ENCODE results near the gene FOXK1.

Gene FOXK1

GRCh38 chr7:4714767-4715409 lies 32.8 kb downstream of the FOXK1 start:
- FAIRE-seq (no peak), DNase-seq (ENCODE audit: insufficient read length, low spot score) (no peak)
- TF ChIP-seq POLR2A (IDR thresholded peaks at IDR 0.05; ENCODE audit: low read depth, low read length): no peak

- no peak for TF ChIP-seq POLR2A (IDR thresholded peaks at IDR 0.05; ENCODE audit: low read depth, low read length)
- no peak for FAIRE-seq
- no peak for DNase-seq (ENCODE audit: insufficient read length, low spot score)
Observed at GRCh38 chr7:4715410-4715776, 33.3 kb downstream of the FOXK1 start.

GRCh38 chr7:4716946-4717795 lies 35.1 kb downstream of the FOXK1 start:
- FAIRE-seq: no peak
- no peak for TF ChIP-seq POLR2A (IDR thresholded peaks at IDR 0.05; ENCODE audit: low read depth, low read length)
- no peak for DNase-seq (ENCODE audit: insufficient read length, low spot score)

- no peak for DNase-seq (ENCODE audit: insufficient read length, low spot score)
- no peak for FAIRE-seq
- no peak for TF ChIP-seq POLR2A (IDR thresholded peaks at IDR 0.05; ENCODE audit: low read depth, low read length)
Observed at GRCh38 chr7:4718075-4718474, 36.0 kb downstream of the FOXK1 start.

- no peak for TF ChIP-seq POLR2A (IDR thresholded peaks at IDR 0.05; ENCODE audit: low read depth, low read length)
- FAIRE-seq (no peak), DNase-seq (ENCODE audit: insufficient read length, low spot score) (no peak)
Observed at GRCh38 chr7:4720225-4720624, 38.1 kb downstream of the FOXK1 start.

DNA sequence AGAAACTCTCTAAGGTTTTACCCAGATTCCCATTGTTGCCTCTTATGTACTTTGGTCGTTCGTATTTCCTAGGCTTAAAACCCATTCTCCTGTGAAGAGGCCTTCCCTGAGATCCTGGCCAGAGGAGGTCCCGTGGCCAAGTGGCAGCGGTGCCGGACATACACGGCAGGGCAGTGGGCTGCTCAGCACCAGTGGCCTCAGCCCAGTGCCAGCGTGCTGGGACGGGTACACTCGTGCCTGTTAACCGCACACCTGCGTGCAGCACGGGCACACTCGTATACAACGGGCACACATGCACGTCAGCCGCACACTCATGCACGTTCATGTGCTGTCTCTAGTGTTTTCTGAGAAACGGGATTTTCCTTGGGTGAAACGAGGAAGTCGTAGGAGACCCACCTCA lies 40.2 kb downstream of the FOXK1 start:
- TF ChIP-seq POLR2A (IDR thresholded peaks at IDR 0.05; ENCODE audit: low read depth, low read length): no peak
- FAIRE-seq: no peak

DNA sequence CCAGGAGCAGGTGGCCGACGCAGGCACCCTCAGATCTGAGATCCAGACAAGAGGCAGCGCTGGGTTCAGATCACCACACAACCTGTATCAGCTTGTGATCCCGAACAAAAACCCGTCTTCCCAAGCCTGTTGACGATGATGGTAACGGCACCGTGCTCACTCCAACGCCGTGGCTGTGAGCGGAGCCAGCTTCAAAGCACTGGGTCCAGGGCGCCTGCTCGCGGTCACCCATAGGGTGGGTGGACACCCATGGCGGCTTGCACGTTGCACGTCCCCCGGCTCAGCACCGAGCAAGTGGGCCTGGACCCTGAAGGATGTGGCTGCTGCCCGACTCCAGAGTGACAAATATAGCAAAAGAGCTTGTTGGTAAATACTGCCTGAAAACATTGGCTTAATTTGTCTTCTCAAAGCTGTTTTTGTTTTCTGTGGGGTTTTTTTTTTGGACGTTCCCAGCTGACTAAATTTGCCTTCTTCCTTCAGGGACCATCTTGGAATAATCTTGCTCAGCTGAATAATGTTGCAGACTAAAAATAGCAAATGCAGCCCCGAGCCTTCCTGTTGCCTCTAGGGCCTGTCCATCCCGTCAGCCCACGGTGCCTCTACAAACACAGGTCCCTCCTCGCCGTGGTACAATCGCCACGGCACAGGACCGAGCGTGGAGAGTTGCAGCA lies 41.0 kb downstream of the FOXK1 start:
- no peak for TF ChIP-seq POLR2A (IDR thresholded peaks at IDR 0.05; ENCODE audit: low read depth, low read length)
- DNase-seq (ENCODE audit: insufficient read length, low spot score) (no peak), FAIRE-seq (no peak)

More for the DNA sequence above, 40.2 kb downstream of the FOXK1 start:
- DNase-seq (ENCODE audit: insufficient read length, low spot score): no peak

DNA sequence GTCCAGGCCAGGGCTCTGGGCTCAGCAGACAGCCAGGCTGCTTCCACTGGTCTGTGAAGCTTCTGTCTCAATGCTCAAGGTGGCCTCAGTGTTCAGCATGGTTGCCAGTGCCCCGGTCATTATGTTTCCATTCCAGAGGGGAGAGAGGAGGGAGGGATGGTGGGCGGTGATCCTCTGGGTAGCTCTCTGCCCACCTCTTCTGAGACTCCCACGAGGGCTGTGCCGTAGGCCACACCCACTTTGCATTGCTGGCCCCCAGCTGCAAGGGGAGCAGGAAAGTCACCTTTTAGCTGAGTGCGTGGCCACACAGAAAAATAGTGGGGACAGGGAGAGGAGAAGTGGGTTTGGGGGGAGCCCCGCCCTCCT lies 42.5 kb downstream of the FOXK1 start:
- DNase-seq (ENCODE audit: insufficient read length, low spot score) (peak; percentile 69), FAIRE-seq (no peak)
- TF ChIP-seq POLR2A (IDR thresholded peaks at IDR 0.05; ENCODE audit: low read depth, low read length): no peak

- FAIRE-seq (no peak), DNase-seq (ENCODE audit: insufficient read length, low spot score) (peak; percentile 89)
- peak; percentile 8; the same call in 1 of the 2 replicates for TF ChIP-seq POLR2A (IDR thresholded peaks at IDR 0.05; ENCODE audit: low read depth, low read length)
Observed at GRCh38 chr7:4725014-4725849, 43.1 kb downstream of the FOXK1 start.

- no peak for FAIRE-seq
- DNase-seq (ENCODE audit: insufficient read length, low spot score): no peak
- no peak for TF ChIP-seq POLR2A (IDR thresholded peaks at IDR 0.05; ENCODE audit: low read depth, low read length)
Observed at GRCh38 chr7:4725850-4726450, 43.9 kb downstream of the FOXK1 start.

GRCh38 chr7:4726566-4726965 lies 44.5 kb downstream of the FOXK1 start:
- DNase-seq (ENCODE audit: insufficient read length, low spot score) (no peak), FAIRE-seq (no peak)

DNA sequence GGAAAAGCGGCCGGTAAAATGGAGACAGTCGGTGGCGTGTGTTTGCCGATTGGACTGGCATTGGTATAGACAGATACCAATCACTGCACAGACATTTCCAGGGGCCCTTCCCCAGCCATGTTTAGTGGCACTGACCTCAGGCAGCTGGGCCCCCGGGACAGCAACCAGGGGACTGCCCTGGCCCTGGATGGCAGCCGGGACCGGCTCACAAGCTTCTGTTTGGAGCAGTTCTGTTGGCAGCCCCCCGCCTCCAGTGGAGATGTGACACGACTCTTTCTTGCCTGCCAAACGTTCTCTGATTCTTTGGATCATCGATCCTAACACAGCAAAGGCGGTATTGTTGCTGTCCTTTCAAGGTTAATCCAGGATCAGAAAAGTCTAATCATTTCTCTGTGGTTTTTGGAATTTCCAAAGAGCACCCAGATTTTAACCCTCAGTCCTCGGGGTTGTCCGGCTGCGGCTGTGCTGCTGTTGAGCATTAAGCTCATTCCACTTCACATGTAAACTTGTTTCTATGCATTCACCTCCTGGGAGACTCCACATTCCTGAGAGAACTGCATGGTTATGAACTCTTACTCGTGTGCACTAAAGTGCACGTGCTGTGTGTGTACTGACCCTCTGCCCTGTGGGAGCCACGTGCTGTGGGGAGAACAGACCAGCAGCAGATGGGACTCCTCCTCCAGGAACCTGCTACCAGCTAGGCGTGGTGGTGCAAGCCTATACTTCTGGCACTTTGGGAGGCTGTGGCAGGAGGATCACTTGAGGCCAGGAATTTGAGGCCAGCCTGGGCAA lies 46.0 kb downstream of the FOXK1 start:
- no peak for FAIRE-seq
- no peak for TF ChIP-seq POLR2A (IDR thresholded peaks at IDR 0.05; ENCODE audit: low read depth, low read length)
- DNase-seq (ENCODE audit: insufficient read length, low spot score): no peak

More at GRCh38 chr7:4726566-4726965, 44.5 kb downstream of the FOXK1 start:
- no peak for TF ChIP-seq POLR2A (IDR thresholded peaks at IDR 0.05; ENCODE audit: low read depth, low read length)

- TF ChIP-seq POLR2A (IDR thresholded peaks at IDR 0.05; ENCODE audit: low read depth, low read length): no peak
- FAIRE-seq (no peak), DNase-seq (ENCODE audit: insufficient read length, low spot score) (no peak)
Observed at GRCh38 chr7:4729266-4729665, 47.2 kb downstream of the FOXK1 start.

All from H54 (cell line).